Spleen (tissue), 7 donors: Measurements from ENCODE around the gene MICAL2.

Experiments
- POLR2A ChIP-seq, 3 donors: fragments of 450-650 bp; IDR thresholded peaks; one replicate each; pipeline ENCODE4 v1.5.1; 2017; ENCODE audit warnings: antibody characterized with exemption in 3 of 3, mild to moderate bottlenecking in 1 of 3
- TF ChIP-seq, protein P1 (sequence below), 11 experiments: fragments of 200-600 bp in 7 of 11; fragments of 450-650 bp in 4 of 11; sonication (generic) in 4 of 11; IDR thresholded peaks in 8 of 11; conservative IDR thresholded peaks in 3 of 11; 1 replicate in 7 of 11; 2 replicates in 4 of 11; pipeline versions ENCODE4 v1.4.0 to v1.8.0; 2016 to 2021; ENCODE audit warnings: antibody characterized with exemption in 11 of 11, inconsistent platforms in 4 of 11, mild to moderate bottlenecking in 1 of 11
- donor health status: DM: no; HTN: no; CAD: no; lungs with moderate emphysema.
- donor health status: DM: no; HTN: no; CAD: no.
- donor health status: DM: no; HTN: no; CAD: no.

- TF ChIP-seq, protein P1, sequence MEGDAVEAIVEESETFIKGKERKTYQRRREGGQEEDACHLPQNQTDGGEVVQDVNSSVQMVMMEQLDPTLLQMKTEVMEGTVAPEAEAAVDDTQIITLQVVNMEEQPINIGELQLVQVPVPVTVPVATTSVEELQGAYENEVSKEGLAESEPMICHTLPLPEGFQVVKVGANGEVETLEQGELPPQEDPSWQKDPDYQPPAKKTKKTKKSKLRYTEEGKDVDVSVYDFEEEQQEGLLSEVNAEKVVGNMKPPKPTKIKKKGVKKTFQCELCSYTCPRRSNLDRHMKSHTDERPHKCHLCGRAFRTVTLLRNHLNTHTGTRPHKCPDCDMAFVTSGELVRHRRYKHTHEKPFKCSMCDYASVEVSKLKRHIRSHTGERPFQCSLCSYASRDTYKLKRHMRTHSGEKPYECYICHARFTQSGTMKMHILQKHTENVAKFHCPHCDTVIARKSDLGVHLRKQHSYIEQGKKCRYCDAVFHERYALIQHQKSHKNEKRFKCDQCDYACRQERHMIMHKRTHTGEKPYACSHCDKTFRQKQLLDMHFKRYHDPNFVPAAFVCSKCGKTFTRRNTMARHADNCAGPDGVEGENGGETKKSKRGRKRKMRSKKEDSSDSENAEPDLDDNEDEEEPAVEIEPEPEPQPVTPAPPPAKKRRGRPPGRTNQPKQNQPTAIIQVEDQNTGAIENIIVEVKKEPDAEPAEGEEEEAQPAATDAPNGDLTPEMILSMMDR (IDR thresholded peaks at IDR 0.05 in 8 of 11, conservative IDR thresholded peaks at IDR 0.05 in 3 of 11), result no peak
- no peak for TF ChIP-seq POLR2A (IDR thresholded peaks at IDR 0.05)
Measured at GRCh38 chr11:12148882-12149281, 38.5 kb downstream of the MICAL2 start.
